ENCODE results near the gene PPM1E.

The PPM1E gene

GRCh38 chr17:58960068-58960467 lies 204.4 kb downstream of the PPM1E start:
- DNase-seq = no peak

GRCh38 chr17:58965221-58965620 lies 209.6 kb downstream of the PPM1E start:
- DNase-seq = no peak

GRCh38 chr17:58966208-58966607 lies 210.6 kb downstream of the PPM1E start:
- DNase-seq = no peak

GRCh38 chr17:58968426-58969061 lies 212.9 kb downstream of the PPM1E start:
- DNase-seq = peak; percentile 3

- DNase-seq = no peak
Observed at GRCh38 chr17:58969156-58969555, 213.5 kb downstream of the PPM1E start.

GRCh38 chr17:58969612-58970011 lies 214.0 kb downstream of the PPM1E start:
- no peak for DNase-seq

GRCh38 chr17:58970609-58971450 lies 215.2 kb downstream of the PPM1E start:
- DNase-seq = no peak

GRCh38 chr17:58974354-58974753 lies 218.7 kb downstream of the PPM1E start:
- no peak for DNase-seq

GRCh38 chr17:58976541-58976940 lies 220.9 kb downstream of the PPM1E start:
- no peak for DNase-seq

GRCh38 chr17:58980706-58981481 lies 225.2 kb downstream of the PPM1E start:
- no peak for DNase-seq

- no peak for DNase-seq
Observed at GRCh38 chr17:58982626-58983025, 227.0 kb downstream of the PPM1E start.

- no peak for DNase-seq
Observed at GRCh38 chr17:58985367-58985766, 229.7 kb downstream of the PPM1E start.

GRCh38 chr17:58985971-58986370 lies 230.3 kb downstream of the PPM1E start:
- no peak for DNase-seq

- DNase-seq = no peak
Observed at GRCh38 chr17:58989629-58990028, 234.0 kb downstream of the PPM1E start.

GRCh38 chr17:58991718-58992331 lies 236.2 kb downstream of the PPM1E start:
- DNase-seq = no peak

- no peak for DNase-seq
Observed at GRCh38 chr17:58993311-58993710, 237.7 kb downstream of the PPM1E start.

- no peak for DNase-seq
Observed at GRCh38 chr17:58995247-58995940, 239.7 kb downstream of the PPM1E start.

GRCh38 chr17:58996968-58997367 lies 241.3 kb downstream of the PPM1E start:
- DNase-seq = no peak

- no peak for DNase-seq
Observed at GRCh38 chr17:58997756-58998553, 242.3 kb downstream of the PPM1E start.

- DNase-seq = no peak
Observed at GRCh38 chr17:58998871-58999270, 243.2 kb downstream of the PPM1E start.

GRCh38 chr17:58999500-58999899 lies 243.8 kb downstream of the PPM1E start:
- no peak for DNase-seq

GRCh38 chr17:59000022-59000421 lies 244.4 kb downstream of the PPM1E start:
- no peak for DNase-seq
